ENCODE data around the gene TMTC2.

DNA sequence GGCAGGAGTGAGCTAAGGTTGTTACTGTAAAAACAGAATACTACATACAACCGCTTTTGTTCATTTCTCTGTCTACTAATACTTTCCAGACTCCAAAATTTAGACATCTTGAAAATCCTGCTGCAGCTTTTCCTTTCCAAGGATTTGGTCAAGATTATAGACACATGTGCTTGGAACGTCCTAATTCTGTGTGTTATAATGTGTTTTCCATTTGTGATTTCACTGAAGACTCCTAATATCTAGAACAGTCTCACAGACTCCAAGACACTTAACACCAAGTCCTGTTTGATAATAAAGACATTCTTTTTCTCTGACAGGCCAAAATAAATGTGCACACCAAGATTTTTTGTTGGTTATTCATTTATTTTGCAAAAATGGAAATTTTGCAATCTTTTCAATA is 41.8 kb upstream of the TMTC2 start:
- TF ChIP-seq, protein P1, sequence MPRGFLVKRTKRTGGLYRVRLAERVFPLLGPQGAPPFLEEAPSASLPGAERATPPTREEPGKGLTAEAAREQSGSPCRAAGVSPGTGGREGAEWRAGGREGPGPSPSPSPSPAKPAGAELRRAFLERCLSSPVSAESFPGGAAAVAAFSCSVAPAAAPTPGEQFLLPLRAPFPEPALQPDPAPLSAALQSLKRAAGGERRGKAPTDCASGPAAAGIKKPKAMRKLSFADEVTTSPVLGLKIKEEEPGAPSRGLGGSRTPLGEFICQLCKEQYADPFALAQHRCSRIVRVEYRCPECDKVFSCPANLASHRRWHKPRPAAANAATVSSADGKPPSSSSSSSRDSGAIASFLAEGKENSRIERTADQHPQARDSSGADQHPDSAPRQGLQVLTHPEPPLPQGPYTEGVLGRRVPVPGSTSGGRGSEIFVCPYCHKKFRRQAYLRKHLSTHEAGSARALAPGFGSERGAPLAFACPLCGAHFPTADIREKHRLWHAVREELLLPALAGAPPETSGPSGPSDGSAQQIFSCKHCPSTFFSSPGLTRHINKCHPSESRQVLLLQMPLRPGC (tag by site-specific recombination; IDR thresholded peaks at IDR 0.05), result no peak
- TF ChIP-seq, protein P2, sequence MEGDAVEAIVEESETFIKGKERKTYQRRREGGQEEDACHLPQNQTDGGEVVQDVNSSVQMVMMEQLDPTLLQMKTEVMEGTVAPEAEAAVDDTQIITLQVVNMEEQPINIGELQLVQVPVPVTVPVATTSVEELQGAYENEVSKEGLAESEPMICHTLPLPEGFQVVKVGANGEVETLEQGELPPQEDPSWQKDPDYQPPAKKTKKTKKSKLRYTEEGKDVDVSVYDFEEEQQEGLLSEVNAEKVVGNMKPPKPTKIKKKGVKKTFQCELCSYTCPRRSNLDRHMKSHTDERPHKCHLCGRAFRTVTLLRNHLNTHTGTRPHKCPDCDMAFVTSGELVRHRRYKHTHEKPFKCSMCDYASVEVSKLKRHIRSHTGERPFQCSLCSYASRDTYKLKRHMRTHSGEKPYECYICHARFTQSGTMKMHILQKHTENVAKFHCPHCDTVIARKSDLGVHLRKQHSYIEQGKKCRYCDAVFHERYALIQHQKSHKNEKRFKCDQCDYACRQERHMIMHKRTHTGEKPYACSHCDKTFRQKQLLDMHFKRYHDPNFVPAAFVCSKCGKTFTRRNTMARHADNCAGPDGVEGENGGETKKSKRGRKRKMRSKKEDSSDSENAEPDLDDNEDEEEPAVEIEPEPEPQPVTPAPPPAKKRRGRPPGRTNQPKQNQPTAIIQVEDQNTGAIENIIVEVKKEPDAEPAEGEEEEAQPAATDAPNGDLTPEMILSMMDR (tag by site-specific recombination; IDR thresholded peaks at IDR 0.05), result no peak
- TF ChIP-seq ZFHX2 (tag by site-specific recombination; conservative IDR thresholded peaks at IDR 0.05), result no peak
- TF ChIP-seq ZNF830 (tag by site-specific recombination; IDR thresholded peaks at IDR 0.05; ENCODE audit: low read depth), result no peak
- TF ChIP-seq, protein P3, sequence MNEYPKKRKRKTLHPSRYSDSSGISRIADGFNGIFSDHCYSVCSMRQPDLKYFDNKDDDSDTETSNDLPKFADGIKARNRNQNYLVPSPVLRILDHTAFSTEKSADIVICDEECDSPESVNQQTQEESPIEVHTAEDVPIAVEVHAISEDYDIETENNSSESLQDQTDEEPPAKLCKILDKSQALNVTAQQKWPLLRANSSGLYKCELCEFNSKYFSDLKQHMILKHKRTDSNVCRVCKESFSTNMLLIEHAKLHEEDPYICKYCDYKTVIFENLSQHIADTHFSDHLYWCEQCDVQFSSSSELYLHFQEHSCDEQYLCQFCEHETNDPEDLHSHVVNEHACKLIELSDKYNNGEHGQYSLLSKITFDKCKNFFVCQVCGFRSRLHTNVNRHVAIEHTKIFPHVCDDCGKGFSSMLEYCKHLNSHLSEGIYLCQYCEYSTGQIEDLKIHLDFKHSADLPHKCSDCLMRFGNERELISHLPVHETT (tag by site-specific recombination; IDR thresholded peaks at IDR 0.05), result no peak
- no peak for TF ChIP-seq TCF7L2 (IDR thresholded peaks at IDR 0.05; ENCODE audit: borderline replicate concordance, low read depth, low read length)
